AG09319 (cell line): Measurements from ENCODE around the gene FBXO24.

Source experiments
- DNase-seq: peaks from one replicate; pipeline ENCODE4 v3.0.0-alpha.2; 2010; ENCODE audit warnings: low read depth; ENCODE audit errors: extremely low read depth
- TF ChIP-seq, protein P1 (sequence below): IDR thresholded peaks from 2 replicates; pipeline ENCODE4 v1.5.1; 2011; ENCODE audit warnings: low read depth, mild to moderate bottlenecking, inconsistent platforms, low read length, moderate library complexity

Gene FBXO24

DNA sequence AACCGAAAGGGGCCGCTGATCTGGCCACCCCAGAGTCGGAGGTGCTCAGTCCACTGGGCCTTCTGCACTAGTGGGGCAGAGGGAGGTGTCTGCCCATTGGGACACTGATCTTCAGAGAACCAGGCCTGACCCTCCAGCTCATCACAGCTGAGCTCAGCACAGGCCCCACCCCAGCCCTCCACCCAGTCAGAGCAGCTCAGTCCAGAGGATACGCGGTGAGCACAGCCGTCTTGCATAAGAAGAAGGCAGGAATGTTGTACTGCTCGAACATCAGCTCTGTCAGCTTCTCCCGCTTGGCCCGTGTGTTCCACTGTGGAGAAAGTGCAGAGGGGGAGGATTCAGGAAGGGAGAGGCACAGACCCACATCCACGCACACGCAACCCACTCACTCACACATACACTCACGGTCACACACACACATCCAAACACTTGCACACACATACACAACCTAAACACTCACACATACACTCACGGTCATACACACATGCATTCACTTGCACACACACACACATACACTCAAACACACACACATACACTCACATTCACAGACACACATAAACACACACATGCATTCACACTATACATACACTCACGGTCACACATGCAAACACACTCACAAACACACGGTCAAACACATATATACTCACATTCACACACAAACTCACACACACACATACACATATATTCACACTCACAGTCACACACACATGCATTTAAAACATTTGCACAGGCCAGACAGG lies 63.9 kb downstream of the FBXO24 start:
- DNase-seq, result no peak
- TF ChIP-seq, protein P1, sequence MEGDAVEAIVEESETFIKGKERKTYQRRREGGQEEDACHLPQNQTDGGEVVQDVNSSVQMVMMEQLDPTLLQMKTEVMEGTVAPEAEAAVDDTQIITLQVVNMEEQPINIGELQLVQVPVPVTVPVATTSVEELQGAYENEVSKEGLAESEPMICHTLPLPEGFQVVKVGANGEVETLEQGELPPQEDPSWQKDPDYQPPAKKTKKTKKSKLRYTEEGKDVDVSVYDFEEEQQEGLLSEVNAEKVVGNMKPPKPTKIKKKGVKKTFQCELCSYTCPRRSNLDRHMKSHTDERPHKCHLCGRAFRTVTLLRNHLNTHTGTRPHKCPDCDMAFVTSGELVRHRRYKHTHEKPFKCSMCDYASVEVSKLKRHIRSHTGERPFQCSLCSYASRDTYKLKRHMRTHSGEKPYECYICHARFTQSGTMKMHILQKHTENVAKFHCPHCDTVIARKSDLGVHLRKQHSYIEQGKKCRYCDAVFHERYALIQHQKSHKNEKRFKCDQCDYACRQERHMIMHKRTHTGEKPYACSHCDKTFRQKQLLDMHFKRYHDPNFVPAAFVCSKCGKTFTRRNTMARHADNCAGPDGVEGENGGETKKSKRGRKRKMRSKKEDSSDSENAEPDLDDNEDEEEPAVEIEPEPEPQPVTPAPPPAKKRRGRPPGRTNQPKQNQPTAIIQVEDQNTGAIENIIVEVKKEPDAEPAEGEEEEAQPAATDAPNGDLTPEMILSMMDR, result no peak
